ENCODE measurements around the gene CEP85. TPM values are rescaled to one million over a fixed set of nuclear protein-coding genes. Genes with fewer than 3 reads are reported as not detected.

CEP85 gene
- total and polyA plus RNA-seq, 12 donors, result 7.0 to 74.5 (median 52.0) TPM

DNA sequence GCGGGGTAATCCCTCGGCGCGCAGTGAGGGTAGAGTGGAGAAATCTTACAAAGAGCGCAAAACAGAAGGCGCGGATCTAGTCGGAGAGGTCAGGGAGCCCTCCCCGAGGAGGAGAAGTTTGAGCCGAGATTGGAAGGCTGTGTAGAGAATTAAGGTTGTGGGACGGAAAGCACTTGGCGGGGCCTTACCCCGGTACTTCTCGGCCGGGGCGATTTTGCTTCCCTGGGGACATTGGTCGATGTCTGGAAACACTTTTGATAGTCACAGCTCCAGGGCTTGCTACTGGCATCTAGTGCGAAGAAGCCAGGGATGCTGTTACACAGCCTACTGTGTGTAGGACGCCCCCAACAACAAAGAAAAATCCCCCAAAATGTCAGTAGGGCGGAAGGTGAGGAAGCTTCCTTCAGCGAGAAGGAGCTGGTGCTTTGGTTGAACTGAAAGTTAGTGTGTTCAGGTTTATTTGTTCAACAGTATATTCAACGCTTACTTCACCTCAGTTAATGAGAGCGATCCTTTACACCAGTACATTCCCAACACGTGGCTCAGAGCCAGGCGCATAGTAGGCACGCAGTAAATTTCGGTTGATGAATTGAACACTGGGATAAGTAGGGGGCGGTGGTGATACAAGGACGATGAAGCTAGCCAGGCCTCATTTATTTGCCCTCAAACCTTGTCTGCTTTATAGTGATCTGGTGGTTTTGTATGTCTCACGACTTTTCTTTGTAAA lies 807 bp downstream of the CEP85 start:
- H3K27me3 ChIP-seq, result no peaks in the 10 kb centered on the region
- H3K4me3 ChIP-seq, result peak overlapping the region; percentile 62 to 93 (median 72)
- peak overlapping the region; percentile 69 to 94 (median 89) for H3K27ac ChIP-seq
- H3K9me3 ChIP-seq, result no peaks in the 10 kb centered on the region
- H3K4me1 ChIP-seq, result peaks cover 0 to 48% (median 18%) of the 10 kb centered on the region in 9 donors
- H3K36me3 ChIP-seq, result peaks cover 0 to 3% (median 0%) of the 10 kb centered on the region in 9 donors
- 4% methylated on average over 30 of the region's 30 CpGs for WGBS, 2 donors
- TF ChIP-seq, protein P1, sequence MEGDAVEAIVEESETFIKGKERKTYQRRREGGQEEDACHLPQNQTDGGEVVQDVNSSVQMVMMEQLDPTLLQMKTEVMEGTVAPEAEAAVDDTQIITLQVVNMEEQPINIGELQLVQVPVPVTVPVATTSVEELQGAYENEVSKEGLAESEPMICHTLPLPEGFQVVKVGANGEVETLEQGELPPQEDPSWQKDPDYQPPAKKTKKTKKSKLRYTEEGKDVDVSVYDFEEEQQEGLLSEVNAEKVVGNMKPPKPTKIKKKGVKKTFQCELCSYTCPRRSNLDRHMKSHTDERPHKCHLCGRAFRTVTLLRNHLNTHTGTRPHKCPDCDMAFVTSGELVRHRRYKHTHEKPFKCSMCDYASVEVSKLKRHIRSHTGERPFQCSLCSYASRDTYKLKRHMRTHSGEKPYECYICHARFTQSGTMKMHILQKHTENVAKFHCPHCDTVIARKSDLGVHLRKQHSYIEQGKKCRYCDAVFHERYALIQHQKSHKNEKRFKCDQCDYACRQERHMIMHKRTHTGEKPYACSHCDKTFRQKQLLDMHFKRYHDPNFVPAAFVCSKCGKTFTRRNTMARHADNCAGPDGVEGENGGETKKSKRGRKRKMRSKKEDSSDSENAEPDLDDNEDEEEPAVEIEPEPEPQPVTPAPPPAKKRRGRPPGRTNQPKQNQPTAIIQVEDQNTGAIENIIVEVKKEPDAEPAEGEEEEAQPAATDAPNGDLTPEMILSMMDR (IDR thresholded peaks at IDR 0.05), result no peak
- no peak for DNase-seq
- intact Hi-C loops (cut with DNase I), result loop anchor here in 8 of 10 donors (1.0 to 10.0 kb wide), 8 partner anchors 60 to 200 kb away; partner anchors contain the start of genes C1orf232 (in 6 of the 8), ZNF593 (in 6 of the 8), CNKSR1 (in 1 of the 8) and PDIK1L (in 1 of the 8)
- peak in 4 of 8 donors; percentile 2 to 22 (median 8) for ATAC-seq

DNA sequence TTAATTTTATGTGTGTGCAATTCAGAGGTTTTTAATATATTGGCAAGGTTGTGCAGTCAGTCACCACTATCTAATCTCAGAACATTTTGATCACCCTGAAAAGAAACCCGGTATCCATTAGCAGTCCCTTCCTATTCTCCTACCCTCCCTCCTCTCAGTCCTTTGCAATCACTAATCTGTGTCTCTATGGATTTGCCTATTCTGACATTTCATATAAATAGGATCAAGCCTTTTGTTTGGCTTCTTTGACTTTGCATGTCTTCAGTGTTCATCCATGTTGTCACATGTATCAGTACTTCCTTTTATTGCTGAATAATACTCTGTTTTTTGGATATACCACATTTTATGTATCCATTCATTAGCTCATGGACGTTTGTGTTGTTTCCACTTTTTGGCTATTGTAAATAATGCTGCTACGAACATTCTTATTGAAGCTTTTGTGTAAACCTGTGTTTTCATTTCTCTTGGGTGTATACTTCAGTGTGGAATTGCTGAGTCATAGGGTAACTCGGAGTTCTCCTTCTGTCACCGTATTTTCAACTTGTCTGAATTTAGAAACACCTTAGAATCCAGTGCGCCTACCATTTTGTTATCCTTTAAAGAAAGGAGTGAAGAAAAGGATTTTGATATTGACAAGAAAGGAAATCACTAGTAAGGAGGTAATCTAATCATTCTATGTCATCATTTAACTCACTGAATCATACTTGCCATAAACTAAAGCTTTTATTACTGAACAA lies 3.4 kb downstream of the CEP85 start:
- intact Hi-C loops (cut with DNase I), result loop anchor here in 4 of 10 donors (10.0 kb wide), 3 partner anchors 63 to 133 kb away; partner anchors contain the start of genes CNKSR1 (in 1 of the 4), PDIK1L (in 1 of the 4) and ZNF593OS (in 1 of the 4)
- Histone ChIP-seq H3K27me3 (no peaks in the 10 kb centered on the region), H3K4me3 (peak overlapping the region in 1 of 10 donors; percentile 4), H3K4me1 (peaks cover 0 to 53% (median 21%) of the 10 kb centered on the region in 9 donors), H3K9me3 (no peaks in the 10 kb centered on the region), H3K36me3 (peaks cover 0 to 25% (median 0%) of the 10 kb centered on the region in 9 donors), H3K27ac (peak overlapping the region in 9 of 10 donors; percentile 8 to 67 (median 42))
- DNase-seq (no peak), ATAC-seq (no peak)
- 57 to 60% methylated on average over 6 of the region's 6 CpGs for WGBS, 2 donors
- TF ChIP-seq, protein P1 (IDR thresholded peaks at IDR 0.05), result no peak

DNA sequence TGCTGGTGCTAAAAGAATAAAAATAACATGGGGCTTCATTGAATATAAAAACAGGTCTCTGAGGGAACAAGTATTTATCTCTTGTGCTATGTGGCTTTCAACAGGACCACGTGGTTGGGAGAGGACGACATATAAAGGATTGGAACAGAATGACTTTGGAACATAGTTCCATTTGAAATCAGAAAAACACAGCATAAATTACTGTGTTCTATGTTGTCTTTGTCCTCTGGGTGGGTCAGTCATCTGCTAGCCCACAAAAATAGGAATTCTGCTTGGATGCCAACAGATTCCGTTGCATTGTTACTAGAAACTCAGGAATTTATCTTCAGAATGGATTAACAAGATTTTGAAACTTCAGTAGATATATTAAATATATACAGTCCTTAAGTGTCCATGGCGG lies 5.9 kb downstream of the CEP85 start:
- 61 to 66% methylated on average over 4 of the region's 4 CpGs for WGBS, 2 donors
- intact Hi-C loops (cut with DNase I), result loop anchor here in 4 of 10 donors (10.0 kb wide), 3 partner anchors 65 to 135 kb away; partner anchors contain the start of genes CNKSR1 (in 1 of the 4), PDIK1L (in 1 of the 4) and ZNF593OS (in 1 of the 4)
- TF ChIP-seq, protein P1 (IDR thresholded peaks at IDR 0.05), result no peak
- Histone ChIP-seq H3K4me1 (peaks cover 0 to 46% (median 14%) of the 10 kb centered on the region in 9 donors), H3K27me3 (no peaks in the 10 kb centered on the region), H3K9me3 (no peaks in the 10 kb centered on the region), H3K27ac (peak overlapping the region in 1 of 10 donors; percentile 2), H3K4me3 (no peak overlapping the region), H3K36me3 (peaks cover 0 to 38% (median 0%) of the 10 kb centered on the region in 9 donors)
- DNase-seq (no peak), ATAC-seq (peak in 1 of 8 donors; percentile 46)

DNA sequence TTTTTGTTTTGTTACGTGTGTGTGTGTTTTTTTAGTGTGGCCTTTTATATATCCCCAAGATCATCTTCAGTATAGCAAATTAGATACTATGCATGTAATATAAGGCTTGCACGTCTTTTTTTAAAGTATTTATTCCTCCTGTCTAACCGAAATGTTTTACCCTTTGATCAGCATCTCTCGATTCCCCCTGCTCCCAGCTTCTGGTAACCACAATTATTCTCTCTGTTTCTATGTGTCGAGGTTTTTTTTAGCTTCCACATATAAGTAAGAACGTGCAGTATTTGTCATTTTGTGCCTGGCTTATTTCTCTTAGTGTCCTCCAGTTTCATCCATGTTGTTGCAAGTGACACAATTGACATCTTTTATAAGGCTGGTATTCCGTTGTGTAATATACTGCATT lies 18.7 kb downstream of the CEP85 start:
- H3K27ac ChIP-seq, result peak overlapping the region in 1 of 10 donors; percentile 84
- intact Hi-C loops (cut with DNase I), result no loop called here
- no peaks in the 10 kb centered on the region for H3K9me3 ChIP-seq
- TF ChIP-seq, protein P1 (IDR thresholded peaks at IDR 0.05), result no peak
- WGBS, 2 donors, result 73 to 77% methylated on average over 7 of the region's 7 CpGs
- peaks cover 0 to 51% (median 8%) of the 10 kb centered on the region in 9 donors for H3K36me3 ChIP-seq
- no peaks in the 10 kb centered on the region for H3K27me3 ChIP-seq
- H3K4me1 ChIP-seq, result peaks cover 0 to 4% (median 0%) of the 10 kb centered on the region in 9 donors
- no peak for DNase-seq
- no peak overlapping the region for H3K4me3 ChIP-seq
- no peak for ATAC-seq
